Measurements from ENCODE around the gene ENDOV.

ENDOV gene

GRCh38 chr17:80431246-80432195 is 16.6 kb downstream of the ENDOV start:
- DNase-seq (ENCODE audit: low read depth): no peak

GRCh38 chr17:80432350-80432955 is 17.5 kb downstream of the ENDOV start:
- no peak for DNase-seq (ENCODE audit: low read depth)

GRCh38 chr17:80432961-80433550 is 18.1 kb downstream of the ENDOV start:
- DNase-seq (ENCODE audit: low read depth): no peak

GRCh38 chr17:80433916-80434666 is 19.1 kb downstream of the ENDOV start:
- no peak for DNase-seq (ENCODE audit: low read depth)

- DNase-seq (ENCODE audit: low read depth): no peak
Observed at GRCh38 chr17:80437532-80437931, 22.6 kb downstream of the ENDOV start.

- no peak for DNase-seq (ENCODE audit: low read depth)
Observed at GRCh38 chr17:80438806-80439205, 23.8 kb downstream of the ENDOV start.

- no peak for DNase-seq (ENCODE audit: low read depth)
Observed at GRCh38 chr17:80439499-80439898, 24.5 kb downstream of the ENDOV start.

- DNase-seq (ENCODE audit: low read depth): peak; percentile 26
Observed at GRCh38 chr17:80441133-80441578, 26.2 kb downstream of the ENDOV start.

GRCh38 chr17:80441598-80442322 is 26.8 kb downstream of the ENDOV start:
- no peak for DNase-seq (ENCODE audit: low read depth)

GRCh38 chr17:80442323-80442659 is 27.3 kb downstream of the ENDOV start:
- no peak for DNase-seq (ENCODE audit: low read depth)

- no peak for DNase-seq (ENCODE audit: low read depth)
Observed at GRCh38 chr17:80442764-80443163, 27.8 kb downstream of the ENDOV start.

GRCh38 chr17:80443498-80443897 is 28.5 kb downstream of the ENDOV start:
- DNase-seq (ENCODE audit: low read depth): no peak

- no peak for DNase-seq (ENCODE audit: low read depth)
Observed at GRCh38 chr17:80443916-80444643, 29.1 kb downstream of the ENDOV start.

GRCh38 chr17:80444644-80444979 is 29.6 kb downstream of the ENDOV start:
- DNase-seq (ENCODE audit: low read depth): no peak

GRCh38 chr17:80445007-80445725 is 30.2 kb downstream of the ENDOV start:
- DNase-seq (ENCODE audit: low read depth): no peak

- DNase-seq (ENCODE audit: low read depth): no peak
Observed at GRCh38 chr17:80445726-80446110, 30.8 kb downstream of the ENDOV start.

- peak; percentile 30 for DNase-seq (ENCODE audit: low read depth)
Observed at GRCh38 chr17:80446645-80447405, 31.9 kb downstream of the ENDOV start.

GRCh38 chr17:80447790-80448189 is 32.8 kb downstream of the ENDOV start:
- DNase-seq (ENCODE audit: low read depth): no peak

GRCh38 chr17:80449194-80449929 is 34.4 kb downstream of the ENDOV start:
- no peak for DNase-seq (ENCODE audit: low read depth)
